Endothelial cell of umbilical vein (primary cell): ENCODE measurements around the gene GAL3ST3.

ENCODE experiments used
- POLR2A ChIP-seq: IDR thresholded peaks from 2 replicates; pipeline ENCODE4 v1.6.1; 2012; ENCODE audit warnings: low read depth, mild to moderate bottlenecking, control low read depth, low read length
- TF ChIP-seq, protein P1 (sequence below), 2 donors: IDR thresholded peaks; 1 replicate in 1 of 2; 2 replicates in 1 of 2; pipeline ENCODE4 v1.5.1; 2011; ENCODE audit warnings: low read length in 2 of 2, mild to moderate bottlenecking in 2 of 2, moderate library complexity in 2 of 2, control low read depth in 1 of 2, inconsistent platforms in 1 of 2, low read depth in 1 of 2; ENCODE audit not compliant: insufficient read depth in 1 of 2; ENCODE audit errors: extremely low read depth in 1 of 2

DNA sequence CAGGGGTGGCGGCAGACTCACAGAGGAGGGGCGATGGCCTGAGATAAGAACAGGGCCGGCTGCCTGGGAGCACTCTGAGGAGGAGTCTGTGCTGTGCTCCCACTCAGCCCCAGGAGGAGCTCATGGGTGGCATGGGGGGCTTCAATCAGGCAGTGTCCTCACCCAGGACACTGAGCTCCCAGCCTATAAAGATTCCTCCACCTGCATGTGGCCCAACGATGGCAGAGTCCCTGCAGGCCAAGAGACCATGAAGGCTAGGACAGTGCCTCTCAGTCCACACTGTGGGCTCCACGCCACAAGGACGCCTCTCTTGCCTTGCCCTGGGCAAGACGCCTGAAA lies 35.2 kb downstream of the GAL3ST3 start:
- TF ChIP-seq, protein P1, sequence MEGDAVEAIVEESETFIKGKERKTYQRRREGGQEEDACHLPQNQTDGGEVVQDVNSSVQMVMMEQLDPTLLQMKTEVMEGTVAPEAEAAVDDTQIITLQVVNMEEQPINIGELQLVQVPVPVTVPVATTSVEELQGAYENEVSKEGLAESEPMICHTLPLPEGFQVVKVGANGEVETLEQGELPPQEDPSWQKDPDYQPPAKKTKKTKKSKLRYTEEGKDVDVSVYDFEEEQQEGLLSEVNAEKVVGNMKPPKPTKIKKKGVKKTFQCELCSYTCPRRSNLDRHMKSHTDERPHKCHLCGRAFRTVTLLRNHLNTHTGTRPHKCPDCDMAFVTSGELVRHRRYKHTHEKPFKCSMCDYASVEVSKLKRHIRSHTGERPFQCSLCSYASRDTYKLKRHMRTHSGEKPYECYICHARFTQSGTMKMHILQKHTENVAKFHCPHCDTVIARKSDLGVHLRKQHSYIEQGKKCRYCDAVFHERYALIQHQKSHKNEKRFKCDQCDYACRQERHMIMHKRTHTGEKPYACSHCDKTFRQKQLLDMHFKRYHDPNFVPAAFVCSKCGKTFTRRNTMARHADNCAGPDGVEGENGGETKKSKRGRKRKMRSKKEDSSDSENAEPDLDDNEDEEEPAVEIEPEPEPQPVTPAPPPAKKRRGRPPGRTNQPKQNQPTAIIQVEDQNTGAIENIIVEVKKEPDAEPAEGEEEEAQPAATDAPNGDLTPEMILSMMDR (IDR thresholded peaks at IDR 0.05; ENCODE audit: extremely low read depth in 1 of 2, insufficient read depth in 1 of 2, low read depth in 1 of 2, low read length in 2 of 2): no peak
- no peak for TF ChIP-seq POLR2A
